ENCODE results near the gene CAMSAP1. TPM values are rescaled to one million over a fixed set of nuclear protein-coding genes. Genes with fewer than 3 reads are reported as not detected.

Gene CAMSAP1
- polyA plus RNA-seq, 4 donors, result 1.6 to 6.7 (median 3.2) TPM

DNA sequence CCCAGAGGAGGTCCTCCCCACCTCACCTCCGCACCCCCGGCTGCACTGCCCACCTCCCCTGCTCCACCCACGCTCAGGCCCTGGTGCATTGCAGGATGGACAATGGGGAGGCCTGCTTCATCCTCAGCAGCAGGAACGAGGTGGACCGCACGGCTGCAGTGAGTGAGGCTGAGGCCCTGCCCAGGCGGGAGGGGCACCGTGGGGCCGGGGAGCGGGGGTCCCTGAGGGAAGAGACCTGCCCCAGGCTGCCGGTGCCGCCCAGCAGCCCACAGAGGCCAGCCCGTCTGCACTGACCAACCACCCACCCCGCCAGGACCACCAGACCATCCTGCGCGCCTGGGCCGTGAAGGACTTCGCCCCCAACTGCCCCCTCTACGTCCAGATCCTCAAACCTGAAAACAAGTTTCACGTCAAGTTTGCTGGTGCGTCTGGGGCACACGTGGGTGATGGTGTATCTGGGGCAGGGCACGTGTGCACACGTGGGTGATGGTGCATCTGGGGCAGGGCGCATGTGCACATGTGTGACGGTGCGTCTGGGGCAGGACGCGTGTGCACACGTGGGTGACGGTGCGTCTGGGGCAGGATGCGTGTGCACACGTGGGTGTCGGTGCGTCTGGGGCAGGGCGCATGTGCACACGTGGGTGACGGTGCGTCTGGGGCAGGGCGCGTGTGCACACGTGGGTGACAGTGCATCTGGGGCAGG is 138.7 kb downstream of the CAMSAP1 start:
- WGBS, 3 donors, result 87 to 90% (median 87%) methylated on average over 39 to 43 of the region's 43 CpGs
- Histone ChIP-seq H3K27me3 (ENCODE audit: control insufficient read depth in 3 of 3, insufficient read depth in 3 of 3, low read length in 3 of 3) (no peaks in the 10 kb centered on the region), H3K27ac (ENCODE audit: low read depth in 1 of 3, low read length in 2 of 3) (no peak overlapping the region), H3K9me3 (ENCODE audit: control insufficient read depth in 2 of 2, insufficient read depth in 1 of 2, low read depth in 1 of 2, low read length in 1 of 2) (peaks cover 0 to 25% of the 10 kb centered on the region in 2 donors), H3K4me1 (ENCODE audit: control insufficient read depth in 3 of 3, insufficient read depth in 2 of 3, low read depth in 1 of 3, low read length in 2 of 3) (no peaks in the 10 kb centered on the region), H3K4me3 (ENCODE audit: low read depth in 1 of 3, low read length in 3 of 3) (no peak overlapping the region), H3K36me3 (ENCODE audit: control insufficient read depth in 3 of 3, insufficient read depth in 2 of 3, low read depth in 1 of 3, low read length in 3 of 3) (no peaks in the 10 kb centered on the region)
- DNase-seq (no peak), FAIRE-seq (no peak)

- 86 to 94% (median 87%) methylated on average over 4 of the region's 4 CpGs for WGBS, 3 donors
- FAIRE-seq, result no peak
- H3K4me1 ChIP-seq (ENCODE audit: control insufficient read depth in 3 of 3, insufficient read depth in 2 of 3, low read depth in 1 of 3, low read length in 2 of 3), result no peaks in the 10 kb centered on the region
Measured at GRCh38 chr9:135766707-135767106, 140.6 kb downstream of the CAMSAP1 start.

DNA sequence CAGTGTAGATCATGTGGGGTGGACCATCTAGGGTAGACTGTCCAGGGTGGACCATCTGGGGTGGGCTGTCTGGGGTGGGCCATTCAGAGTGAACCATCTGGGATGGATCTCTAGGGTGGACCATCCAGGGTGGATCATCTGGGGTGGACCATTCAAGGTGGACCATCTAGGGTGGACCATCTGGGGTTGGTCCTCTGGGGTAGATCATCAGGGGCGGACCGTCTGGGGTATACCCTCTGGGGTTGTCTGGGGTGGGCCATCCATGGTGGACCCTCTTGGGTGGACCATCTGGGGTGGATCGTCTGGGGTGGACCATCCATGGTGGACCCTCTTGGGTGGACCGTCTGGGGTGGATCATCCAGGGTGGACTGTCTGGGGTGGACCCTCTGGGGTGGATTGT is 141.1 kb downstream of the CAMSAP1 start:
- Histone ChIP-seq H3K27me3 (ENCODE audit: control insufficient read depth in 3 of 3, insufficient read depth in 3 of 3, low read length in 3 of 3) (no peaks in the 10 kb centered on the region), H3K27ac (ENCODE audit: low read depth in 1 of 3, low read length in 2 of 3) (no peak overlapping the region), H3K36me3 (ENCODE audit: control insufficient read depth in 3 of 3, insufficient read depth in 2 of 3, low read depth in 1 of 3, low read length in 3 of 3) (no peaks in the 10 kb centered on the region), H3K4me1 (ENCODE audit: control insufficient read depth in 3 of 3, insufficient read depth in 2 of 3, low read depth in 1 of 3, low read length in 2 of 3) (no peaks in the 10 kb centered on the region), H3K9me3 (ENCODE audit: control insufficient read depth in 2 of 2, insufficient read depth in 1 of 2, low read depth in 1 of 2, low read length in 1 of 2) (peaks cover 0 to 25% of the 10 kb centered on the region in 2 donors), H3K4me3 (ENCODE audit: low read depth in 1 of 3, low read length in 3 of 3) (no peak overlapping the region)
- no peak for FAIRE-seq
- DNase-seq, result no peak
- WGBS, 3 donors, result 93 to 98% (median 95%) methylated on average over 4 of the region's 4 CpGs

More at GRCh38 chr9:135766707-135767106, 140.6 kb downstream of the CAMSAP1 start:
- Histone ChIP-seq H3K27me3 (ENCODE audit: control insufficient read depth in 3 of 3, insufficient read depth in 3 of 3, low read length in 3 of 3) (no peaks in the 10 kb centered on the region), H3K4me3 (ENCODE audit: low read depth in 1 of 3, low read length in 3 of 3) (no peak overlapping the region), H3K27ac (ENCODE audit: low read depth in 1 of 3, low read length in 2 of 3) (no peak overlapping the region), H3K36me3 (ENCODE audit: control insufficient read depth in 3 of 3, insufficient read depth in 2 of 3, low read depth in 1 of 3, low read length in 3 of 3) (no peaks in the 10 kb centered on the region), H3K9me3 (ENCODE audit: control insufficient read depth in 2 of 2, insufficient read depth in 1 of 2, low read depth in 1 of 2, low read length in 1 of 2) (peaks cover 0 to 25% of the 10 kb centered on the region in 2 donors)
- DNase-seq, result no peak

GRCh38 chr9:135765416-135765815 is 141.9 kb downstream of the CAMSAP1 start:
- Histone ChIP-seq H3K27me3 (ENCODE audit: control insufficient read depth in 3 of 3, insufficient read depth in 3 of 3, low read length in 3 of 3) (no peaks in the 10 kb centered on the region), H3K4me1 (ENCODE audit: control insufficient read depth in 3 of 3, insufficient read depth in 2 of 3, low read depth in 1 of 3, low read length in 2 of 3) (no peaks in the 10 kb centered on the region), H3K36me3 (ENCODE audit: control insufficient read depth in 3 of 3, insufficient read depth in 2 of 3, low read depth in 1 of 3, low read length in 3 of 3) (no peaks in the 10 kb centered on the region), H3K4me3 (ENCODE audit: low read depth in 1 of 3, low read length in 3 of 3) (no peak overlapping the region), H3K9me3 (ENCODE audit: control insufficient read depth in 2 of 2, insufficient read depth in 1 of 2, low read depth in 1 of 2, low read length in 1 of 2) (peaks cover 0 to 25% of the 10 kb centered on the region in 2 donors), H3K27ac (ENCODE audit: low read depth in 1 of 3, low read length in 2 of 3) (no peak overlapping the region)
- no peak for FAIRE-seq
- no peak for DNase-seq
- WGBS, 3 donors, result 95 to 96% (median 96%) methylated on average over 12 to 13 of the region's 13 CpGs

- FAIRE-seq (no peak), DNase-seq (no peak)
- 85 to 90% (median 87%) methylated on average over 19 of the region's 19 CpGs for WGBS, 3 donors
- peaks cover 0 to 25% of the 10 kb centered on the region in 2 donors for H3K9me3 ChIP-seq (ENCODE audit: control insufficient read depth in 2 of 2, insufficient read depth in 1 of 2, low read depth in 1 of 2, low read length in 1 of 2)
- H3K27me3 ChIP-seq (ENCODE audit: control insufficient read depth in 3 of 3, insufficient read depth in 3 of 3, low read length in 3 of 3), result no peaks in the 10 kb centered on the region
- no peak overlapping the region for H3K4me3 ChIP-seq (ENCODE audit: low read depth in 1 of 3, low read length in 3 of 3)
- H3K4me1 ChIP-seq (ENCODE audit: control insufficient read depth in 3 of 3, insufficient read depth in 2 of 3, low read depth in 1 of 3, low read length in 2 of 3), result no peaks in the 10 kb centered on the region
- H3K27ac ChIP-seq (ENCODE audit: low read depth in 1 of 3, low read length in 2 of 3), result no peak overlapping the region
- no peaks in the 10 kb centered on the region for H3K36me3 ChIP-seq (ENCODE audit: control insufficient read depth in 3 of 3, insufficient read depth in 2 of 3, low read depth in 1 of 3, low read length in 3 of 3)
Measured at GRCh38 chr9:135764731-135765130, 142.6 kb downstream of the CAMSAP1 start.

GRCh38 chr9:135763716-135764446 is 143.5 kb downstream of the CAMSAP1 start:
- H3K9me3 ChIP-seq (ENCODE audit: control insufficient read depth in 2 of 2, insufficient read depth in 1 of 2, low read depth in 1 of 2, low read length in 1 of 2), result peaks cover 0 to 25% of the 10 kb centered on the region in 2 donors
- no peaks in the 10 kb centered on the region for H3K27me3 ChIP-seq (ENCODE audit: control insufficient read depth in 3 of 3, insufficient read depth in 3 of 3, low read length in 3 of 3)
- no peak for DNase-seq
- no peak for FAIRE-seq
- no peaks in the 10 kb centered on the region for H3K4me1 ChIP-seq (ENCODE audit: control insufficient read depth in 3 of 3, insufficient read depth in 2 of 3, low read depth in 1 of 3, low read length in 2 of 3)
- WGBS, 3 donors, result 79 to 90% (median 87%) methylated on average over 23 to 24 of the region's 24 CpGs
- no peak overlapping the region for H3K27ac ChIP-seq (ENCODE audit: low read depth in 1 of 3, low read length in 2 of 3)
- no peak overlapping the region for H3K4me3 ChIP-seq (ENCODE audit: low read depth in 1 of 3, low read length in 3 of 3)
- no peaks in the 10 kb centered on the region for H3K36me3 ChIP-seq (ENCODE audit: control insufficient read depth in 3 of 3, insufficient read depth in 2 of 3, low read depth in 1 of 3, low read length in 3 of 3)

- no peaks in the 10 kb centered on the region for H3K4me1 ChIP-seq (ENCODE audit: control insufficient read depth in 3 of 3, insufficient read depth in 2 of 3, low read depth in 1 of 3, low read length in 2 of 3)
- H3K27ac ChIP-seq (ENCODE audit: low read depth in 1 of 3, low read length in 2 of 3), result no peak overlapping the region
- DNase-seq, result no peak
- WGBS, 3 donors, result 80 to 83% (median 81%) methylated on average over 13 of the region's 13 CpGs
- H3K27me3 ChIP-seq (ENCODE audit: control insufficient read depth in 3 of 3, insufficient read depth in 3 of 3, low read length in 3 of 3), result no peaks in the 10 kb centered on the region
- FAIRE-seq, result no peak
- H3K36me3 ChIP-seq (ENCODE audit: control insufficient read depth in 3 of 3, insufficient read depth in 2 of 3, low read depth in 1 of 3, low read length in 3 of 3), result no peaks in the 10 kb centered on the region
- peaks cover 0 to 25% of the 10 kb centered on the region in 2 donors for H3K9me3 ChIP-seq (ENCODE audit: control insufficient read depth in 2 of 2, insufficient read depth in 1 of 2, low read depth in 1 of 2, low read length in 1 of 2)
- no peak overlapping the region for H3K4me3 ChIP-seq (ENCODE audit: low read depth in 1 of 3, low read length in 3 of 3)
Measured at GRCh38 chr9:135762921-135763320, 144.4 kb downstream of the CAMSAP1 start.

DNA sequence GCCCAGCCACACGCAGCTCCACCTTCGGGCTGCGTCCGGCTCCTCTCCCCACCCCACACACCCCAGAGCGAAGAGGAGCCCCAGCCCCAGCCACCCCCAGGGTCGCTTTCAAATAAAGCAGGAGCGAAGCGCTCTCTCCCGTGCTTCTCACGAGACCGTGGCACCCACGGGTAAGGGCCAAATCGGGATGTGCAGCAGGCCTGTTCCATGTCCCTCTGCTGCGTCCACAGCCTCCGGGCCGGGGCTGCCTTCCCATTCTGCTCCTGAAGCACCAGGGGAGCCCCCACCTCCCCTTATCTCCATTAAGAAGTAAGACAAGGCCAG is 145.5 kb downstream of the CAMSAP1 start:
- no peak overlapping the region for H3K4me3 ChIP-seq (ENCODE audit: low read depth in 1 of 3, low read length in 3 of 3)
- WGBS, 3 donors, result 84 to 85% (median 85%) methylated on average over 16 of the region's 16 CpGs
- H3K4me1 ChIP-seq (ENCODE audit: control insufficient read depth in 3 of 3, insufficient read depth in 2 of 3, low read depth in 1 of 3, low read length in 2 of 3), result no peaks in the 10 kb centered on the region
- no peaks in the 10 kb centered on the region for H3K27me3 ChIP-seq (ENCODE audit: control insufficient read depth in 3 of 3, insufficient read depth in 3 of 3, low read length in 3 of 3)
- no peak for DNase-seq
- H3K9me3 ChIP-seq (ENCODE audit: control insufficient read depth in 2 of 2, insufficient read depth in 1 of 2, low read depth in 1 of 2, low read length in 1 of 2), result peaks cover 0 to 18% of the 10 kb centered on the region in 2 donors
- H3K27ac ChIP-seq (ENCODE audit: low read depth in 1 of 3, low read length in 2 of 3), result no peak overlapping the region
- FAIRE-seq, result no peak
- no peaks in the 10 kb centered on the region for H3K36me3 ChIP-seq (ENCODE audit: control insufficient read depth in 3 of 3, insufficient read depth in 2 of 3, low read depth in 1 of 3, low read length in 3 of 3)
